Nephron progenitor cell (in vitro differentiated cells): ENCODE data around the gene TTC17.

Experiments used
- DNase-seq: peaks from one replicate; pipeline ENCODE4 v3.0.0; 2021
- H3K27ac Mint-ChIP-seq: 2 replicates; pipeline ENCODE4 v1.8.0; 2021; ENCODE audit warnings: mild to moderate bottlenecking, moderate library complexity, mixed read lengths
- H3K27me3 Mint-ChIP-seq: 2 replicates; pipeline ENCODE4 v1.8.0; 2021; ENCODE audit warnings: mild to moderate bottlenecking, low read depth, mixed read lengths; ENCODE audit not compliant: poor library complexity
- H3K36me3 Mint-ChIP-seq: 2 replicates; pipeline ENCODE4 v1.8.0; 2021; ENCODE audit warnings: low read depth, mixed read lengths
- H3K4me1 Mint-ChIP-seq: 2 replicates; pipeline ENCODE4 v1.8.0; 2021; ENCODE audit warnings: mixed read lengths
- H3K4me3 Mint-ChIP-seq: 2 replicates; pipeline ENCODE4 v1.8.0; 2021; ENCODE audit warnings: mild to moderate bottlenecking, moderate library complexity, mixed read lengths
- H3K9me3 Mint-ChIP-seq: 2 replicates; pipeline ENCODE4 v1.8.0; 2021; ENCODE audit warnings: mild to moderate bottlenecking, moderate library complexity, mixed read lengths
- TF ChIP-seq, protein P1 (sequence below): fragments of 200-600 bp; sonication (generic); IDR thresholded peaks from 2 replicates; pipeline ENCODE4 v1.5.0; 2021; ENCODE audit warnings: antibody characterized with exemption

TTC17 gene

DNA sequence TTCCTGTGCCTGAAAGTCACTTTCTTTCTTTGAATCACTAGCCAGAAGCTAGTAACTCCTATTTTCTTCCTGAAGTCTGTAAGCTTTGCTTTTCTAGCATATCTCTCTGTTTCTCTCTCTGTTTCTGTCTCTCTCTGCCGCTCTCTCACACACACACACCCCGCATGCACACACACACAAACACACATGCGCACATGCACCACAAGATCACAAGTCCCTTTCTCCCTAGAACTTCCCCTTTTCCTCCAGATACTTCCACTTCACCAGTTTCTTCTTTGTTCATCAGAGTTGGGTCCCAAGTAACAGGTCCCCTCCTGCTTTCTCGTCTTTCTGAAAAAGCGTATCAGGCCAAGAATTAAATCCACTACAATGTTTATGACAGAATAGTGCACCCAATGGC is 173.3 kb downstream of the TTC17 start:
- Mint-ChIP-seq H3K36me3 (no peaks in the 10 kb centered on the region), H3K4me1 (no peaks in the 10 kb centered on the region), H3K9me3 (peaks cover 4% of the 10 kb centered on the region), H3K4me3 (no peak overlapping the region), H3K27me3 (peaks cover 13% of the 10 kb centered on the region), H3K27ac (no peak overlapping the region)
- TF ChIP-seq, protein P1, sequence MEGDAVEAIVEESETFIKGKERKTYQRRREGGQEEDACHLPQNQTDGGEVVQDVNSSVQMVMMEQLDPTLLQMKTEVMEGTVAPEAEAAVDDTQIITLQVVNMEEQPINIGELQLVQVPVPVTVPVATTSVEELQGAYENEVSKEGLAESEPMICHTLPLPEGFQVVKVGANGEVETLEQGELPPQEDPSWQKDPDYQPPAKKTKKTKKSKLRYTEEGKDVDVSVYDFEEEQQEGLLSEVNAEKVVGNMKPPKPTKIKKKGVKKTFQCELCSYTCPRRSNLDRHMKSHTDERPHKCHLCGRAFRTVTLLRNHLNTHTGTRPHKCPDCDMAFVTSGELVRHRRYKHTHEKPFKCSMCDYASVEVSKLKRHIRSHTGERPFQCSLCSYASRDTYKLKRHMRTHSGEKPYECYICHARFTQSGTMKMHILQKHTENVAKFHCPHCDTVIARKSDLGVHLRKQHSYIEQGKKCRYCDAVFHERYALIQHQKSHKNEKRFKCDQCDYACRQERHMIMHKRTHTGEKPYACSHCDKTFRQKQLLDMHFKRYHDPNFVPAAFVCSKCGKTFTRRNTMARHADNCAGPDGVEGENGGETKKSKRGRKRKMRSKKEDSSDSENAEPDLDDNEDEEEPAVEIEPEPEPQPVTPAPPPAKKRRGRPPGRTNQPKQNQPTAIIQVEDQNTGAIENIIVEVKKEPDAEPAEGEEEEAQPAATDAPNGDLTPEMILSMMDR: no peak
- DNase-seq: no peak

DNA sequence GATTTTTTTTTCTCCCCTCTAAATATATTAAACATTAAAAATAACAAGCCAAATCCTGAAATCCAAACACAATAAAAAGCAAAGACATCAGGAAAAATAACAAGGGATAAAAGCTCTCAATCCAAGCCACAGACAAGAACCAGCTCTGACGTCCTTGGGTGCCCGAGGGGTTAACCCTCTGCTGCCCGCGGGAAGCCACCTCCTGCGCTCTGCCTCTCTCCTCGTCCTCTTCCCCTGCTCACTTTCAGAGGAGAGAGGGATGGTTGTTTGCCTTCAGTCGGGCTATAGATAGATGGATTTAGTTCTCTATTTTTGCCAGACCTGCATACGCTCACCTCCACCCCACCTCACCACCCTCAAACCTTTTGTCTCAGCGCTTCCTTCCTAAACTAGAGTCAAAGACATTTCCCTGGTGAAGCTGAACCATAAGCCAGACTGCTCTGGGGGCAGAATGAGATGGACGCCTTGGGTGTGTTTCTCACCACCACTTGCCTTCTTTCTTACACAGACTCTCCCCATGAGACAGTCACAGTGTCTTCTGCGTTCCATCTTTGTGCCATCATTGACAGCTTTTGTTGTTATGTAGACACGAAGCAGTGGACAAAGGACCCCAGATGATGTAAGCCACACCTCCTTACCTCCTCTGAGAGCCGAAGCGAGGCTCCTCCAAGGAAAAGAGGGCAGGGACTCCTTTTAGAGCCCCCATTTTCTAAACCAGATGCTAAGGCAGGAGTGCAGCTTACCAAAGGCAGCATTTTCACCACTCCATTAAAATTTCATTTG is 179.3 kb downstream of the TTC17 start:
- Mint-ChIP-seq H3K4me1 (peaks cover 5% of the 10 kb centered on the region), H3K27me3 (peaks cover 48% of the 10 kb centered on the region), H3K9me3 (peaks cover 9% of the 10 kb centered on the region), H3K36me3 (no peaks in the 10 kb centered on the region), H3K27ac (no peak overlapping the region), H3K4me3 (no peak overlapping the region)
- TF ChIP-seq, protein P1: no peak
- no peak for DNase-seq

DNA sequence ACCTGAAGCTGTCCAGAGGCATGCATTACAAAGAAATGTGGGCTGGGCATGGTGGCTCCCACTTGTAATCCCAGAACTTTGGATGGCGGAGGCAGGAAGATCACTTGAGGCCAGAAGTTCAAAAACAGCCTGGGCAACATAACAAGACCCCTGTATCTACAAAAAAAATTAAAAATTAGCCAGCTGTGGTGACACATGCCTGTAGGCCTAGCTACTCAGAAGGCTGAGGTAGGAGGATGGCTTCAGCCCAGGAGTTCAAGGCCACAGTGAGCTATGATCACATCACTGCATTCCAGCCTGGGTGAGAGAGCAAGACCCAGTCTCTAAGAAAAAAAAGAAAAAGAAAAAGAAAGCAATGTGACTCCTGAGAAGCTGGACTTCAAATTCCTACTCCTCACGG is 183.3 kb downstream of the TTC17 start:
- Mint-ChIP-seq H3K36me3 (no peaks in the 10 kb centered on the region), H3K9me3 (peaks cover 14% of the 10 kb centered on the region), H3K4me1 (peaks cover 8% of the 10 kb centered on the region), H3K27ac (peak overlapping the region; percentile 59), H3K27me3 (peaks cover 66% of the 10 kb centered on the region), H3K4me3 (no peak overlapping the region)
- DNase-seq: no peak
- TF ChIP-seq, protein P1: no peak

DNA sequence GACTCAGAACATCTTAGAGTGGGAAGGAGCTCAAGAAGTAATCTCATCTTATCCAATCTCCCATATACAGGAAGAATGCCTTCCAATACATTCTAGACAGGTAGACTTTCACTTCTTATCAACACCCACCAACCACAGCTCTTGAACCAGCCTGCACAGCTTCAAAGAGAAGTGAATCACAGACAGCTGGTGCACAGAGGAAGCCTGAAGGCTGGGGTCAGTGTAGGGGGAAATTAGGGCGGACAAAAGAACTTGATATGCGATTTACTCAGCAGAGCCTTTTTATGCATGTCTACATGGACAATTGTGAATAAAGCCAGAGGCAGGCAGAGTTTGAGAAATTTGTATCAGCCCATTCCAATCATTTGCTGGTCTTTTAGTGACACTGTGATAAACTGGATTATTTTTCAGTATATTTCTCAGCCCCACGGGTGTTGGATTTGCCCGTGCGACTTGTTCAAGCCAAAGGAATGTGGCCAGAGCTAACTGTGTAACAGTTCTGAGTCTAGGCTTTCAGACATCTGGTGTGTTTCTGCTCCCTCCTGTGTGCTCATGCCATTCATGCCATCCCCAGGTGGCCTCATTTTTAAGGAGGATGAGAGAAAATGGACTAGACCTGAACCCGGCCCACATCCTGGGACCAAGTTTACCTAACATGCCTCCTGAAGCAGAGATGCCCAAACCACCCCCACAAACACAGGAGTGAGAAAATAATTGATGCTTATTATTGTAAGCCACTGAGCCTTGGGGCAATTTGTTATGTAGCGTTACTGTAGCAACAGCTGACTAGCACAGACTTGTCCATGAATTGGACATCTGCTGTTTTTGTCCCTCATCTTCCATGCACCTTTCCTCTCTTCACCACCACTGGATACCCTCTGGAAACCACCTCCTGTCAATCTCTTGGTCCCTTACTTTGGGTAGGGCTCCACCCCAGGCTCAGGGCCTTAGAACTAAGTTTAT is 184.3 kb downstream of the TTC17 start:
- no peak for DNase-seq
- TF ChIP-seq, protein P1: no peak
- no peak overlapping the region for H3K27ac Mint-ChIP-seq
- peaks cover 14% of the 10 kb centered on the region for H3K9me3 Mint-ChIP-seq
- peaks cover 63% of the 10 kb centered on the region for H3K27me3 Mint-ChIP-seq
- H3K4me1 Mint-ChIP-seq: peaks cover 8% of the 10 kb centered on the region
- H3K36me3 Mint-ChIP-seq: no peaks in the 10 kb centered on the region
- no peak overlapping the region for H3K4me3 Mint-ChIP-seq
